Occipital lobe (tissue), 2 donors: Measurements from ENCODE around the gene ZNF79. TPM values are rescaled to one million over a fixed set of nuclear protein-coding genes. Genes with fewer than 3 reads are reported as not detected.
"Not testable (repeated sequence)": the region's sequence is repeated elsewhere in the genome, so short reads cannot be mapped to it uniquely, and the experiment has no call there.

Experiments
- DNase-seq: peaks from one replicate; lab custom pipeline; 2025; lab: John Stamatoyannopoulos, UW
- total RNA-seq: library from RNA; depleted of rRNA; stranded (reverse); fragments of >200 nt; gene quantifications from one replicate; pipeline ENCODE4 v1.2.3, GENCODE V29; 2014

ZNF79 gene
- total RNA-seq, 1 donor from 2014 or later: 12.8 TPM

DNA sequence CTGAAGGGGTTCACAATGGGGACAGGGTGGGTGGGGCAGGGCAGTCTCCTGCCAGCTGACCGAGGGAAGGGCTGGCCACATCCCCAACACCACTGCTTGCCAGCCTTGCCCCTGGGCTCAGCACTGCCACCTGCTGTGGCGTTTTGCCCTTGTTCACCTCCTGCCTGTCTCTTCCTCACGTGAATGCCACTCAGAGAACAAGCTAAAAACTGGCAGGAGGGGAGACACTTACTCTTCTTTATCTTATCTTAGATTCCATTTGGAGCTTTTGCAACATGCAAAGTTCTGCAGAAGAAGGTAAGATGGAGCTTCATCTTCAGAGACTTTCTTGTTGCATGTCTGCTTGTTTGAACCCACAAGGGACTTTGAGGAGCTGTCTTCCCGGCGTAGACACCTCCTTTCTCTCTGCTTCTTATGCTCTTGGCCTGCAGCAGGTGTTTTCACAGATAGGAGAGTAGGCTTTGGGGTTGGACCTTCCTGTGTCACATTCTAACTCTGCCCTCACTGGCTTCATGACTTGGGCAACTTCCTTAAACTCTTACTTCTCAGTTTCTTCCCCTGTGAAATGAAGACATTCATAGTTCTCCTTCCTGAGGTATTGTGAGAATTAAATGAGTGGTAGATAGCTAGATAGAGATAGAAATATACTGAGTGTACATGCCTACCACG lies 31.3 kb downstream of the ZNF79 start:
- DNase-seq: no peak

DNA sequence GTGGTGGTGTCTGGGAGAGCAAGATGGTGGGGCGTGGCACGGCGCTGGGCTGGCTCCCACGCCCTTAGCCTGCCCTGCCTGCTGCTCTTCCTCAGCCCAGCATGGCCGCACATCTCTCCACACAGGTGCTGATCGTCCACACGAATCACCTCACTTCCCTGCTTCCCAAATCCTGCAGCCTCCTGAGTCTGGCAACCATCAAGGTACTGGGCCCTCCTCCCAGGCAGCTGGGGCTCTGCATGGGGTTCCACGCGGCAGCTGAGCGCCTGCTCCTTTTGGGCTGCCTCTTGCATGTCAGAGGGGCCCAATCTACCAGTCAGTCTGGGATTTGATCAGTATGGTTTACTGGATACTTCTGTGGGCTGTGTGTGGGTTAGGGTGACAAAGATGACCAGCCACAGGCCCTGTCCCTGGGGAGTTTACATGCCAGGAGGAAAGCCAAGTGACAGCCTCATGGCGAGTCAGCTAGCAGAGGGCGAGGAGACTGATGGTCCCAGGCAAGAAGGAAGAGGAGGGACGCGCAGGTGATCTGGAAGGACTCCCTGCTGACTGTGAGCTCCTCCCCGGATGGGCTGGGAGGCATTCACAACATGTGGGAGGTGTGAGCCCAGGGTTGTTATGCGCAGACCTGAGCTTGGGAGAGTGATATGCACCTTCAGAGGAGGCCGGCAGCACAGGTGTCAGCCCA lies 33.2 kb downstream of the ZNF79 start:
- DNase-seq: no peak

DNA sequence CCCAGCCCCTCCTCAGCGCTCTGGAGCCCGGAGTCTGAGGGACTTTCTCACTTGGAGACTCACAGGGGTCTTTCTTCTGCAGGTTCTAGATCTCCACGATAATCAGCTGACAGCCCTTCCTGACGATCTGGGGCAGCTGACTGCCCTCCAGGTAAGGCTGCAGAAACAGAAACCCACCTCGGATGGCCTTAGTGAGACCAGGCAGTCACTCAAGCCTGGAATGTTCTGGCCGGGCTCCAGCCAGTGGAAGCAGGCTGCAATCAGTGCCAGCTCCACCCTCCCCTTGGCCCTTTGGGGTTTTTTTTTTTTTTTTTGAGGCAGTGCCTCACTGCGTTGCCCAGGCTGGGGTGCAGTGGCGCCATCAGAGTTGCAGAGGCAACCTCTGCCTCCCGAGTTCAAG lies 34.7 kb downstream of the ZNF79 start:
- no peak for DNase-seq

DNA sequence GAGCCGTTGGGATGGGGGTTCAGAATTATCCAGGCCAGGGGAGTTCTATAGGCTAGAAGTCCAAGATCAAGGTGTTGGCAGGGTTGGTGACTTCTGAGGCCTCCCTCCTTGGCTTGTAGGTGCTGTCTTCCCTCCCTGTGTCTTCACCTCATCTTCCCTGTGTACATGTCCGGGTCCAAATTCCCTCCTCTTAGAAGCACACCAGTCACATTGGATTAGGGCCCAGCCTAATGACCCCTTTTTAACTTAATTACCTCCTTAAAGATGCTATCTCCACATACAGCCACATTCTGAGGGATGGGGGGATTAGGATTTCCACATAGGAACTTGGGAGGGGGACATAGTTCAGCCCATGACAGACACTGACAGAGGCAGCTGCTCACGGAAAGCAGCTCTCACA lies 39.2 kb downstream of the ZNF79 start:
- no peak for DNase-seq

DNA sequence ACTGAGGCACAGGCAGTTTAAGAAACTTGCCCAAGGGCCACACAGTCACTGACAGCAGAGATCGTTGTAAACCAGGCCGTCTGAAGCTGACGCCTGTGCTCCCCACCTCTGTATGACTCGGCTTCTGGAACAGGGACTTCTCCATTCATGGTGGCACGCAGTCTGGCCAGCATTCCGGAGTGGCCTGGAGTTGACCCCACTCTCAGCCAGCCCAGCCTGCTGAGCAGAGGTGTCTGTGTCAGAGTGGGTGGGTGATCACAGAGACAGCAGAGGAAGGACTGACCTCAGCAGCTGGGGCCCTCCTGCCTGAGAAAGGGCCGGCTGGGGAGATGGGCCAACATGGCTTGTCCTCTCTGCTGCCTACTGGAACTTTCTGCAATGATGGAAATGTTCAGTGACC lies 39.7 kb downstream of the ZNF79 start:
- DNase-seq: no peak

DNA sequence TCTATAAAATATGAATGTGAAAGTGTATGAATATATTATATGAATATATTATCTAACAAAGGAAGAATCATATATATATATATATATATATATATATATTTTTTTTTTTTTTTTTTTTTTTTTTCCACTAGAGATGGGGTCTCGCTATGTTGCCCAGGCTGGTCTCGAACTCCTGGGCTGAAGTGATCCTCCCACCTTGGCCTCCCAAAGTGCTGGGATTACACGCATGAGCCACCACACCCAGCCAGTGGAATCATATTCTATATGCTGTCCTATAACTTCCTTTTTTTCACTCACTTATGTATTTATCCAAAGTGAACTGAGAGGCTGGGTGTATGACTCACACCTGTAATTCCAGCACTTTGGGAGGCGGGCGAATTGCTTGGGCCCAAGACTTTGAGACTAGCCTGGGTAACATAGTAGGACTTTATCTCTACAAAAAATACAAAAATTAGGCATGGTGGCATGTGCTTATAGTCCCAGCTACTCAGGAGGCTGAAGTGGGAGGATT lies 42.3 kb downstream of the ZNF79 start:
- DNase-seq: not testable (repeated sequence)

DNA sequence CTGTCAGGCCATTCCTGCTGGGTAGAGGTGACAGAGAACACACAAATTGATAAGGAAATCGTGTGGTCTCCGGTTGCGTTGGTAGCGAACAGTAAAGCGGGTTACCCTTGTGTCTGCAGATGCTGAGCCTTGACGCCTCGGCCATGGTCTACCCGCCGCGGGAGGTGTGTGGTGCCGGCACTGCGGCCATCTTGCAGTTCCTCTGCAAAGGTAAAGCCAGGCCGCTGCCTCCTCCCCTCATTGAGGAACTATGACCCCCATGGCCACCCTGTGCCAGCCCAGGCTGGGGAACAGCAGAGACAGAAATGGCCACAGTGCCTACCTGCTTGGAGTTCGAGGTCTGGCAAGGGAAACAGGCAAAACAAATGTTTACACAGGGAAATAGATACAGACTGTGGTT lies 43.4 kb downstream of the ZNF79 start:
- no peak for DNase-seq

DNA sequence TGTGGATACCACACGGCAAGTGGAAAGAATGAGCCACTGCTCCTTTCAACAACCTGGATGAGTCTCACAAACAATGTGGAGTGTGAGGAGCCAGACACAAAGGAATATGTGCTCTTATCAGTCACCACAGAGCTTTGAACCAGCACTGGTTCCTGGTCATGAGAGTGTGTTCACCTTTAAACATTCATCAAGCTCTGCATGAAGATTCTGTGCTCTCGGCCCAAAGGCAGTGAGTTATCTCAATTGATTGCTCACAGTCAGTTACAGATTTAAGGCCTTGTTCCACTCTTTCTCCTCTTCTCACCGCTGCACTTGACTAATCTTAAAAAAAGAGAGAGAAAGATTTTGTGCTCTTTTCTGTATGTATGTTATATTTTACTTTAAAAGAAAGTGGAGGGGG lies 46.5 kb downstream of the ZNF79 start:
- no peak for DNase-seq

DNA sequence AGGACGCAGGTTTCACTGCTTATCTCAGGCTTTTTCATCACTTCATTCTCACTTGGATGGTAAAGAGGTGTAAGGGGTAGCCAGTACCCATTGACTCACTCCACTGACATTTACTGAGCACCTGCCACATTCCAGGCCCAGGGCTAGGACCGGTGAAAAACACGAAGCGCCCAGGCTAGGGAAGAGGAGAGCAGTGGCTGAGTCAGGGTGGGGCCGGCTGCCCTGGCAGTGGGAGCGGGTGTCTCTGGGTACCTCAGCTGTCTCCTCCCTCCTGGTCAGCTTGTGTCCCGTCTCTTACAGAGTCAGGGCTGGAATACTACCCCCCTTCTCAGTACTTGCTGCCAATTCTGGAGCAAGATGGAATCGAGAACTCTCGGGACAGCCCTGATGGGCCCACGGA lies 49.3 kb downstream of the ZNF79 start:
- DNase-seq: no peak

DNA sequence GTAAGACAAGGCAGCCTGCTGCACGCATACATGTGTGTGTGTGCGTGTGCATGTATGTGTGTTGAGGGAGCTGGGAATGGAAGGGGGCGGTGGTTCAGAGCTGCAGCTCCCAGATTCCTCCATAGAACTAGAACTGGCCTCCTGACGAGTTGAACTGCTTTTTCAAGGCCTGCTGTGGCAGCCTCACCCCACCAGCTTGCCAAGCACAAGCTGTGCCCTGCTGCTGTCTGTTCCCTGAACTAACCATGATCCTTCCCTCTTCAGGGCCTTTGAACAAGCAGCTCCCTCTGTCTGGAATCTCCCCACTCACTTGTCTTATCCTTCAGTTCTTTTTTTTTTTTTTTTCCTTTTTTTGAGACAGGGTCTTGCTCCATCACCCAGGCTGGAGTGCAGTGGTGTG lies 49.8 kb downstream of the ZNF79 start:
- no peak for DNase-seq

DNA sequence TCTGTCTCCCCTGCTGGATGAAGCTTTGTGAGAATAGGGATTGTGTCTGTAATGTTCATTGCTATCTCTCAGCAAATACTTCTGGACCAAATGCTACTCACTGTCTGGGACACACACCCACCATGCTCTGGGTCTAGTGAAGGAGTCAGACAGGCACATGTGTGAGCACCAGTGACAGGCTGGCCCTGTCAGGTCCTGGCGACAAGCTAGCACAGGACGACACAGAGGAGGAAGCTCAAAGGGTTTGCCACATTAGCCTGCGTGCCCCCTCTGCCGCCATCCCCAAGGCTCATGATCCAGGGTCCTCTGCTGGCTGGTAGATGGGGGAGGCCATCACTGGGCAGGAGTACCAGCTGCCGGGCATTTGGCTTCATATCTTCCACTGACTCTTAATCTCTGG lies 50.4 kb downstream of the ZNF79 start:
- no peak for DNase-seq

DNA sequence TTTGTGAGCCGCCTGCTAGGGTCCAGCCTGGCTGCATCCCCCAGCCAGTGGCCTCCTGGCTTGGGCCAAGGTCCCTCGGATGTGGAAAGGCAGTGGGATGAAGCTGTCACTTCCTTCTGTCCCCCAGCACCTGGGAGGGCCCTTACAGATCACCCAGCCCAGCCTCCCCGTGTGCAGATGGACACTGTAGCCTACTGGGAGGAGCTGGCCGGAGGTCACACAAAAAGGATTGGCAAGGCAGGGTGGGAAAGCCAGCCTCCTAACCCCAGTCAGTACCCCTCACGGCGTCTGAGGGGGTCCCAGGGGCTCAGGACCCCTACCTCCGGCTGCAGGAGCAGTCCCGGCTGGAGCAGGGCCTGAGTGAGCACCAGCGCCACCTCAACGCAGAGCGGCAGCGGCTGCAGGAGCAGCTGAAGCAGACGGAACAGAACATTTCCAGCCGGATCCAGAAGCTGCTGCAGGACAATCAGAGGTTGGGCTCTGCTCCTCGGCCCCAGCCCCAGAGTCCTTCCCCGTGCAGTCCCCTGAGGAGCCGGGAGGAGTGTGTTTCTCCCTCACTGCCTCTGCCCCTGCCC lies 55.4 kb downstream of the ZNF79 start:
- no peak for DNase-seq

DNA sequence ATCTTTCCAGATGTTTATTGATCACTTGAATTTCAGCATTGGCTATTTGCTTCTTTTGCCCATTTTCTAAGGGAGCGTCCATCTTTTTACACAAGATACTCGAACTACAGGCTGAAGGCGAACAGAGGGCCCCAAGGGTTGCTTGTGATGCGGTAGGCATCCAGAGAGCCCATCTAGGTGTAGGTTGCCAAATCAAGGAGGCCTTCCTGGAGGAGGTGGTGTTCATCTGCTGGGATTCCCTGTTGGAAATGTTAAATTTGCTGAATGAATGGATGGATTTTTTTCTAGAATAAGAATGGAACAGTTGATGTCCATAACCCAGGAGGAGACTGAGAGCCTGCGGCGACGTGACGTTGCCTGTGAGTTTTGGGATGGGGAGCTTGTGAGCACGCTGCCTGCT lies 58.5 kb downstream of the ZNF79 start:
- DNase-seq: no peak

DNA sequence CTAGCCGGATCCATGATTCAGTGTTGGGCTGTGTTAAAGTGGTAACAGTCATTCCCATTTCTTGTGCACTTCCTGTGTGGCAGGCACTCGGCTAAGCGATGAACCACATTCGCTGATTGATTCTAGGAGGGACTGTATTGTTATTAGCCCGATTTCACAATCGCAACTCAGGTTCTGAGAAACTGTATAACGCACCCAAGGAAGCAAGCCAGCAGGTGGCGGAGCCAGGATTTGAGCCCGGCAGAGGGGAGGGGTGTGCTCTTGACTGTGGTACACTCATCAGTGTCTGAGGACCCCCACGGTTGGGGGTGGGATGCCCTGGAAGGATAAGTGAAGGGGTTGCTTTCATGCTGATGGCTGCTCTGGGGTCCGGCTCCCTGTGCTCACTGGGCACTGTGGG lies 61.8 kb downstream of the ZNF79 start:
- DNase-seq: no peak

DNA sequence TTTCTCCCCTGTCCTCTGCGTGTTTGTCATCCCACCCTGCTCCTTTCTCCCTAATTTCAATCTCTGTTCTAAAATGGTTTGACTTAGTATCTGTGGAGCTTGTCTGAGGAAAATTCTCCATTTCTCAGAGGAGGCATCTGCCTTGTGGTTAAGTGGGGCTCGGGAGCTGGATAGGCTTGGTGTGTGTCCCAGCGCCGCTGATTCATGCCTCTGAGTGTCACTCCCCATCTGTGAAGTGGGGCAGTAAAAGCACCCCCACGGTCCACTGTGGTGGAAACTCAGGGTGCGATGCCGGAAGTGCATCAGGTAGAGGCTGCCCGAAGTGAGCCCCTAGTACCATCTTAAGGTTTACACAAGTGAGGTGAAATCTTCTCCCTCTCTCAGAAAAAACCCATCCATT lies 64.8 kb downstream of the ZNF79 start:
- DNase-seq: no peak

DNA sequence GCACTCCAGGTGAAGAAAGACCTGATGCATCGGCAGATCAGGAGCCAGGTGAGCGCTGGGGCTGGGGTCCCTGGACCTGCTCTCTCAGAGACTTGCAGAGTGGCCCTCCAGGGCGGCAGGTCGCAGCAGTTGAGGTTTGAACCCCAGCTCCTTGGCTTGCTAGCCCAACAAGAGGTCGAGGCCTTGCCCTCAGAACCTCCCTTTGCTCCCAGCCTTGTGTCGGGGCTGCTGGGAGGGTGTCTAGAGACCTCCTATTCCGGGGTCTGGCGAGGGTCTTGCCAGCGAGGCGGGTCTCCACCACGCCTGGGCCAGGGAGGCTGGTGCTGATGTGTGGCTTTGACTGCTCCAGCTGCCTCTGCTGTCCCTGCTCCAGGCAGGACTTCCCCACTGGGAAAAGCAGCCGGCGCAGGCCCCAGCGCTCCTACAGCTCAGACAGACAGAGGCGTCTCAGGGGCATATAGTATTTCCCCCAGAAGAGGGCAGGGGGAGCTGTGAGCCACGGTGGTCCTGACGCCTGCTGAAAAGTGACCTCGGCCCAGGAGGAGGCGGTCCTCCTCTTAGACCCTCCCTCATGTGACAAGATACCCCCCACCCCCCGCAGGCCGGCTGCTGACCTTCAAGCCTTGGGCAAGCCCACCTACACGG lies 65.4 kb downstream of the ZNF79 start:
- DNase-seq: no peak

DNA sequence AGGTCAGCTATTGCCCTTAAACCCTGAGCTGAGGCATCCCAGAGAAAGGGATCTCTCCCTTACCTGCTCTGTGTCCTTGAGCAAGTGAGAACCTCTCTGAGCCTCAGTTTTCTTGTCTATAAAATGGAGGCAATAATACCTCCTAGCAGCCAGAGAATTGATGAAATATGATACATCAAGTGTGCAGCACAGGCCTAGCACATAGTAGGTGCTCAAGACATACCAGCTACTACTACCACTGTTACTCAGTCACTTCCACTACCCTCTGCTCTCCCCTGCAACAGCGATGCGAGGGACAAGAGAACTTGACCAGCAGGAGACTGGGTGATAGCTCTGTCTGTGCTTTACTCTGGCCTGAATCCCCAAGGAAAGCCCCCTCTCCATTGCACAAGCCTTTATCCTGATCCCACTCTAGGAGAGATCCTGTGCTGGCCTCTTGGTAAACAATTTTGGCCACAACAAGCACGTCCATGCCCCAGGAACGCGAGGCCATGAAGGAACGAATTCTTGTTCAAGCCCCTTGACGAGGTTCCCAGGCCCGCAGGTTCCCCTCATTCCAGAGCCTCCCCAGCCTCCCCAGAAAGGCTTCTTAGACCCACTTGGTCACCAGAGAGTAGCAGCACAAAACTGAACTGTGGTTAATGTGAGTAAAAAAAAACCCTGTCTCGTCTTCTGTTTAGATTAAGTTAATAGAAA lies 66.5 kb downstream of the ZNF79 start:
- no peak for DNase-seq

DNA sequence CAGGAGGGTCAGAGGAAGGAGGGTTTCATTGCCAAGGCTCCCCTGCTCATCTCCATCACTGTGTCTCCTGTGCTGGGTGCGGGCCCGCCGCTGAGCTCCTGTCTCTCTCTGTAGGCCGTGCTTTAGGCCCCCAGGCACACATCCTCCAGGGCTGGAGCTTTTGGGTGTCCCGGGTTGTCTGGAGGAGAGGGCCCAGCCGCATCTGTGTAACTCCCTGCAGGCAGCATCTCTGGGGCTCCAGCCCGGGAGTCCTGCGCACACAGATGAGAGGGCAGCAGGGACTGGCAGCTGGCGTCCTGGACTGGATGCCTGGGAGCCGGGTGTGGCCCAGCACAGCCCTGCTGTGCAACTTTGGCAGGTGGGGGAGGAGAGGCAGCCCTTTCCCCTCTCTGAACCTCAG lies 67.3 kb downstream of the ZNF79 start:
- no peak for DNase-seq

DNA sequence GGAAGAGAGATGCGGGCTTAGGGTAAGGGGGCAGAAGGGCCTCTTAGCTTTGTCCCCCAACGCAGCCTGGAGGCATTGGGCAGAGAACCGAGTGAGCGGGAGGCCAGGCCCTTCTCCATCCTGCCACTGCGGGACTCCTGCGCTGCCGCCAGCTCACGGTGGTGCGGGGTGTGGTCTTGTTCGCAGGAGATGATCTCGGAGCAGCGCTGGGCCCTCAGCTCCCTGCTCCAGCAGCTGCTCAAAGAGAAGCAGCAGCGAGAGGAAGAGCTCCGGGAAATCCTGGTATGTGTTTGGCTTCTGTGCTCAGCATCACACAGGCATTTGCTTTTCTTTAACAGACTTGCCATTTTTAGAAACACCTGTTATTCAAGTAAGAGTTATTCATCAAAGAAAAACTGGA lies 68.4 kb downstream of the ZNF79 start:
- DNase-seq: no peak

DNA sequence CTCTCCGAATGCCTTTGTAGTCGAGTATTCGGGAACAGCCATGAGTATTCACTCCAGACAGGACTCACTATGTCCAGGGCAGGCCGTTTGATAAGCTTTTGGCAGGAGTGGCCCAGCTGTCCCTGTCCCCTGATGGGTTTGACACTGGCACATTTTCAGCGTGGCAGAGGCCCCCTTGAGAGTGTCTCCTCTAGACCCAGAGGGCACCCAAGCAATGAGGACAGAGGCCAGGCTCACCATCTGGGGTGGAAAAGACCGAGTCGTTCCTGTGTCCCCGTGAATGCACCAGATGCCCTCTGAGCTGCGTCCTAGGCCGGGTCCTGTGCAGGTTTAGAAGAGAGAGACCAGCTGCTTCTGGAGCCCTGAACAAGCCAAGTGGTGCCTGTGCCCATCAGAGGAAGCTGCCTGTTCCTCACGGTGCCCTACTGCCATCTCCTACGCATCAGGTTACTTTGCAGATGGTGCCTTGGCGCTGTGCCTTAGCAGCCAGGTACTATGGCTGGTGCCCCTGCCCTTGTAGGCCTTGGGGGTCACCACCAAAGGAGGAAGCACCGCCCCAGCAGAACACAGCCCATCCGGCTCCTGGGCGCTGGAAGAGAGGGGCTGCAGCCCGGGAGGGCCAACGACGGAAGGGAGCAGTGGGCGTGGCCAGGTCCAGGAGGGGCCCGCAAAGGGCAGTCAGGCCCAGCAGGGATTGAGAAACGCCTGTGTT lies 69.6 kb downstream of the ZNF79 start:
- no peak for DNase-seq

DNA sequence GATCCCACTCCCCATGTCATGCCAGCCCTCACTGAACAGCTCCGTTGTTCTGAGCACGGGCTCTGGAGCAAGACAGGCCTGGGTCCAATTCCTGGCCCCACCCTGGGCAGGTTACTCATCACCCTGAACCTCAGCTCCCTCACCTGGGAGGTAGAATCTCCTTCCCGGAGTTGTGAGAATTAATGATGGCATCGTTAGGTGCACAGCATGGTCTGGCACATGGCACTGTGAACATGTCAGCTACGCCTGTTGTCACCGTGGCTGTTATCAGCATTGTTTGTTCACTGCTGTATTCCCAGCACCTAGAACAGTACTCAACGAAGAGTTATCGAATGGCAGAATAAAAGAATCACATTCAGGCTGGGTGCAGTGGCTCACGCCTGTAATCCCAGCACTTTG lies 70.1 kb downstream of the ZNF79 start:
- no peak for DNase-seq
